IPS DF 6.9 (cell line): Measurements from ENCODE around the gene TNK2.

ENCODE experiments used
- DNase-seq: peaks from one replicate; pipeline ENCODE4 v3.0.0-alpha.2; 2013; ENCODE audit warnings: low read depth, low spot score
- H3K27ac ChIP-seq: one replicate; pipeline ENCODE4 v1.5.1; 2013; ENCODE audit warnings: low read length, control low read depth
- H3K27me3 ChIP-seq: 2 replicates; pipeline ENCODE4 v1.6.1; 2013; ENCODE audit warnings: mild to moderate bottlenecking, low read length; ENCODE audit not compliant: control insufficient read depth, insufficient read depth
- H3K36me3 ChIP-seq: 2 replicates; pipeline ENCODE4 v1.6.1; 2013; ENCODE audit warnings: low read length; ENCODE audit not compliant: control insufficient read depth, insufficient read depth
- H3K4me1 ChIP-seq: 2 replicates; pipeline ENCODE4 v1.6.1; 2013; ENCODE audit warnings: low read length; ENCODE audit not compliant: control insufficient read depth, insufficient read depth
- H3K4me3 ChIP-seq: 2 replicates; pipeline ENCODE4 v1.5.1; 2013; ENCODE audit warnings: mild to moderate bottlenecking, low read length
- H3K9me3 ChIP-seq: 2 replicates; pipeline ENCODE4 v1.6.1; 2013; ENCODE audit warnings: low read length, inconsistent platforms; ENCODE audit not compliant: control insufficient read depth, insufficient read depth
- WGBS: extraction: QIAGEN DNeasy Blood & Tissue Kit; methylation state at CpG from one replicate; pipeline ENCODE4 v1.1.7; 2013; ENCODE audit warnings: mixed read lengths, missing lambda C conversion rate; ENCODE audit not compliant: insufficient read length, insufficient coverage; 5-methylcytosine and 5-hydroxymethylcytosine counted together

TNK2 gene

DNA sequence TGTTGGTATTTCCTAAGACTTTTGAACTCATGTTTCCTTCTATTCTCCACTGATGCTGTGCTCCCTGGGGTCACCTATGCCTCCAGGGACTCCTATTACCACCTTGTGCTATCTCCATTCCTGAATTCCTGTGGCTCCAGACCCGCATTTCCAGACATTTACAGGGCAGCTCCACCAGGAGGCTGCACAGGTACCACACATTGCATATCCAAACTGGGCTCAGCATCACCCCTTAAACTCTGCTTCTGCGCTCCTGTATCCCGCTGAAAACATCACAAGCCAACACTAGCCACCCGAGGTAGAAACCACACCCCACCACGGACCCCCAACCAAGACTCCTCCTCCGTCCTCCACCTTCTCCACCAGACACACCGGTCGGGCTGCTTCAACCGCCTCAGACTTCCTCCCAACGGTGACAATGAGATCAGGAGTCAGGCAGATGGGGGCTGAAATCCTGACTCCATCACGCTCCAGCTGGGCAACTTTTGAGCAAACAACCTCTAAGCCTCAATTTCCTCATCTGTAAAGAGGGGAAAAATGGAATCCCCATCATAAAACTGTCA, 10.4 kb downstream of the TNK2 start:
- H3K4me1 ChIP-seq, result peaks cover 7% of the 10 kb centered on the region
- H3K36me3 ChIP-seq, result no peaks in the 10 kb centered on the region
- no peak overlapping the region for H3K4me3 ChIP-seq
- H3K9me3 ChIP-seq, result no peaks in the 10 kb centered on the region
- WGBS, result no CpG with 5 or more reads among the region's 11 CpGs
- no peak for DNase-seq
- H3K27me3 ChIP-seq, result no peaks in the 10 kb centered on the region
- H3K27ac ChIP-seq, result no peak overlapping the region

- Histone ChIP-seq H3K9me3 (no peaks in the 10 kb centered on the region), H3K4me1 (peaks cover 8% of the 10 kb centered on the region), H3K36me3 (no peaks in the 10 kb centered on the region), H3K4me3 (no peak overlapping the region), H3K27ac (no peak overlapping the region), H3K27me3 (no peaks in the 10 kb centered on the region)
- DNase-seq, result no peak
- no CpG with 5 or more reads among the region's 10 CpGs for WGBS
Measured at GRCh38 chr3:195897081-195897852, 11.1 kb downstream of the TNK2 start.

- no CpG with 5 or more reads among the region's 16 CpGs for WGBS
- no peak overlapping the region for H3K27ac ChIP-seq
Measured at GRCh38 chr3:195896361-195897080, 11.8 kb downstream of the TNK2 start.

DNA sequence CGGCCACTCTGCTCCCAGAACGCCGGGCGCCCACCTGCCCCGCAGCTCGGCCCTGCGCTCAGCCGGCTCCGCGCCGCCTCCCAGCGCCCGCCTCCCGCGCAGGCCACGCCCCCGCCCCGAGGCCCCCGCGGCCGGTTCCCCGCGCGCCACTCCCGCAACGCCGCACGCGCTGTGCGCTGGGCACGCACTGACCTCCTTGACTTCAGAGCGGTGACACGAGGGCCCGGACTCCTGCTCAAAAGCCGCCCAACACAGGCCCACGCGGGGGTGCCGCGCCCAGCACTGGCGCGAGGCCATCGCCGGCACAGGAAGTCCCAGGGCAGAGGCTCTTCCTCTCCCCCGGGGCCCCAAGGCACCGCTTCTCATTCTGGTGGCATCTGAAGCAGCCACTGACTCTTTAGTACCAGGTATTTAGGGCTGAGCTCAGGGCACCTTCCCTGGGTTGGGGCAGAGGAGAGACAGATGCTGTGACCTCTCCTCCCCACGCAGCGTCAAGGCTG, 12.4 kb downstream of the TNK2 start:
- Histone ChIP-seq H3K9me3 (no peaks in the 10 kb centered on the region), H3K27ac (no peak overlapping the region), H3K4me1 (peaks cover 11% of the 10 kb centered on the region), H3K27me3 (no peaks in the 10 kb centered on the region), H3K4me3 (peak overlapping the region; percentile 48; the same call in 1 of the 2 replicates), H3K36me3 (no peaks in the 10 kb centered on the region)
- no CpG with 5 or more reads among the region's 47 CpGs for WGBS
- DNase-seq, result no peak

More at GRCh38 chr3:195896361-195897080, 11.8 kb downstream of the TNK2 start:
- no peaks in the 10 kb centered on the region for H3K36me3 ChIP-seq
- no peaks in the 10 kb centered on the region for H3K27me3 ChIP-seq
- H3K4me1 ChIP-seq, result peaks cover 11% of the 10 kb centered on the region
- no peak for DNase-seq
- H3K4me3 ChIP-seq, result peak overlapping the region; percentile 48; the same call in 1 of the 2 replicates
- H3K9me3 ChIP-seq, result no peaks in the 10 kb centered on the region

DNA sequence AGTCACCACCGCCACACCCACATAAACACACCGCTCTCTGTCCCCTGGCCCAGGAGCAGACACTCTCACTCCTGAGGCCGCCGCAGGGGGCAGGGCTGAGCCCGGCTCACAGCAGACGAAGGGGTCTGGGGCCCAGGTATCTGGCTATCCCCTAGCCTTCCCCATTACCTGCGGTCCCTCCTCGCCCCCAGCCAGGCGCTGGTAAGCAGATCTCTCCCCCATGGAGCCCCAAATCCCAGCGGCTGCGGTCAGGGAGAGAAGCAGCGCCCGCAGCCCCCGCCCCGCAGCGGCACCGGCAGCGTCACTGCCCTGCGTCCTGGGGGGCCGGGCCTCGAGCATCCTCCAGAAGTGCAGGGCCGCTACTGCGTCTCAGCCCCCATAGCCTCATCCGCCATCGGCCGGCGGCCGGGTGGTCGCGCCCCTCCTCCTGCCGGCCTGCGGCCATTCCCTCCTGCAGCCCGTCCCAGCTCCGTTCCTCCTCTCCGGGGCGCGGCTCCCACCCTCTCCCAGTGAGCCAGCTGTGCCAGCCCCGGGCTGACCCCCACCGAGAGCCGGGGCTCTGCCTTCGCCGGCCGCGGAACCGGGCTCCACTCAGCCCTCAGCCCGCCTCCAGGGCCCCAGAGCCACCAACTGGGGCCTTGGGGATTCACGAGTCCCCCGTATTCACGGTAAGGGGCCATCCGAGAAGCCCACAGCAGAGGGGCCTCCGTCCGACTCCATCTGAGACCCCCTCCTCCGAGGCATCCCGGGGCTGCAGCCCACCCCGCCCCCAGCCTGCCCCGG, 13.1 kb downstream of the TNK2 start:
- Histone ChIP-seq H3K4me1 (peaks cover 11% of the 10 kb centered on the region), H3K4me3 (peak overlapping the region; percentile 48), H3K27ac (no peak overlapping the region), H3K36me3 (no peaks in the 10 kb centered on the region), H3K27me3 (no peaks in the 10 kb centered on the region), H3K9me3 (no peaks in the 10 kb centered on the region)
- no peak for DNase-seq
- WGBS, result no CpG with 5 or more reads among the region's 56 CpGs

- H3K36me3 ChIP-seq, result no peaks in the 10 kb centered on the region
- WGBS, result no CpG with 5 or more reads among the region's 8 CpGs
- H3K9me3 ChIP-seq, result no peaks in the 10 kb centered on the region
- no peak for DNase-seq
- H3K27ac ChIP-seq, result no peak overlapping the region
- peaks cover 13% of the 10 kb centered on the region for H3K4me1 ChIP-seq
- H3K4me3 ChIP-seq, result no peak overlapping the region
- no peaks in the 10 kb centered on the region for H3K27me3 ChIP-seq
Measured at GRCh38 chr3:195893916-195894465, 14.4 kb downstream of the TNK2 start.

DNA sequence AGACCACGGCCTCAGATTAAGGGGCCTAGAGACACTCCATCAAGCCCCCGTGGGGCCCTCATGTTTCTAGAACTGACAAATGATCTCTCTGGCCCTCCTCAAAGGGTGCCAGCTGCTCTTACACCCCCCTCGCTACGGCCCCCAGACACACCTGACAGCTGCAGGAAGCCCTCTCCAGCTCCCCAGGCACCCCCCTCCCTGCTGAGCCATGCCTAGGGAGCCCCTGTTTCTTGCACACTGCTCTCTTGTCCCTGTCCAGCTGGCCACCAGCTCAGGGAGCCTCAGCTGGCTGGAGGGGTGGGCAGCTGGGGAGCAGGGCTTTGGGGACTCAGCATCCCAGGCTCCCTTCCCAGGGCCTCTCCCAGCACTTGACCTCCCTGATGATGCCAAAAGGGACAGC, 14.8 kb downstream of the TNK2 start:
- Histone ChIP-seq H3K27ac (no peak overlapping the region), H3K36me3 (no peaks in the 10 kb centered on the region), H3K9me3 (no peaks in the 10 kb centered on the region), H3K4me3 (no peak overlapping the region), H3K27me3 (no peaks in the 10 kb centered on the region), H3K4me1 (peaks cover 13% of the 10 kb centered on the region)
- WGBS, result no CpG with 5 or more reads among the region's 4 CpGs
- DNase-seq, result no peak

GRCh38 chr3:195893044-195893395, 15.3 kb downstream of the TNK2 start:
- Histone ChIP-seq H3K27me3 (no peaks in the 10 kb centered on the region), H3K4me1 (peaks cover 12% of the 10 kb centered on the region), H3K4me3 (no peak overlapping the region), H3K36me3 (no peaks in the 10 kb centered on the region), H3K9me3 (no peaks in the 10 kb centered on the region), H3K27ac (no peak overlapping the region)
- no CpG with 5 or more reads among the region's 9 CpGs for WGBS
- DNase-seq, result no peak

GRCh38 chr3:195892105-195893043, 16.0 kb downstream of the TNK2 start:
- DNase-seq, result no peak
- Histone ChIP-seq H3K9me3 (no peaks in the 10 kb centered on the region), H3K36me3 (peaks cover 3% of the 10 kb centered on the region), H3K27ac (no peak overlapping the region), H3K4me3 (no peak overlapping the region), H3K27me3 (no peaks in the 10 kb centered on the region), H3K4me1 (peaks cover 14% of the 10 kb centered on the region)
- WGBS, result no CpG with 5 or more reads among the region's 35 CpGs
